ENCODE measurements around the gene CACNA1C. TPM values are rescaled to one million over a fixed set of nuclear protein-coding genes. Genes with fewer than 3 reads are reported as not detected.
"Not testable (repeated sequence)": the region's sequence is repeated elsewhere in the genome, so short reads cannot be mapped to it uniquely, and the experiment has no call there.

CACNA1C gene
- total RNA-seq, 1 donor from 2014 or later = 1.5 TPM

DNA sequence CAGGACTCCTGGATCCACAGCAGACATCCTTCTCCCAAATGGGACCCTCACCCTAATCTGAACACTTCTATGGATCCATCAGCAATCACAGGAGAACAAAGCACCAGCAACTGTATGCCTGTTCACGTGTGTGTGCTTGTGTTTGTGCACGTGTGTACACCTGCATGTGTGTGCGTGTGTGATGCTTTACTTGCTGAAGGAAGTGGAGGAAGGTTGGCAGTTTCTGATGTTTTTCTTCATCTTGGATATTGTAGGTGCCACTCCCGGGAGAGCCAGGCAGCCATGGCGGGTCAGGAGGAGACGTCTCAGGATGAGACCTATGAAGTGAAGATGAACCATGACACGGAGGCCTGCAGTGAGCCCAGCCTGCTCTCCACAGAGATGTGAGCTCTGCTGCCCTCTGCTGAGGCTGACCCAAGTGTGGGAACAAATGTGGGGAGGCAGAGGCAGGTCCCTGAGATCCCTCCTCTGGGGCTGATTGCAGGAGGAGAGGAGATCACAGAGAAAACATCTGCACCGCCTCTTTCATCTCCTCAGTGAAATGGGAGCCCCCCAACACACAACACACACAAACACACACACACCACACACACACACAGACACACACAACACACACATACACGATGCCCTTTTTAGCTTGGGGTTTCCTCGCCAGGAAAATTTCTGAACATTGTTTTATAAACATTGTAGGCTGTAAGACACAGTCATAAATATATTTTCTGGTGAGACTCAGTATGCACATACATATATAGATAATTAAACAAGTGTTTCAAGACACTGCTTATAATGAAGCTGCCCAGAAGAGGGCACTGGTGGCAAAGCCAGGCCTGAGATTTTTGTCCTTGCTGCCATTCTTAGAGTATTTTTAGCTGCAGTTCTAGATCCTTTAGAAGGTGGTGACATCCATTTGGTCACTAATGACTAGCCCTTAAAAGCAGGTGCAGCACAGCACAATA, 629.8 kb downstream of the CACNA1C start:
- peak; percentile 48 for DNase-seq

DNA sequence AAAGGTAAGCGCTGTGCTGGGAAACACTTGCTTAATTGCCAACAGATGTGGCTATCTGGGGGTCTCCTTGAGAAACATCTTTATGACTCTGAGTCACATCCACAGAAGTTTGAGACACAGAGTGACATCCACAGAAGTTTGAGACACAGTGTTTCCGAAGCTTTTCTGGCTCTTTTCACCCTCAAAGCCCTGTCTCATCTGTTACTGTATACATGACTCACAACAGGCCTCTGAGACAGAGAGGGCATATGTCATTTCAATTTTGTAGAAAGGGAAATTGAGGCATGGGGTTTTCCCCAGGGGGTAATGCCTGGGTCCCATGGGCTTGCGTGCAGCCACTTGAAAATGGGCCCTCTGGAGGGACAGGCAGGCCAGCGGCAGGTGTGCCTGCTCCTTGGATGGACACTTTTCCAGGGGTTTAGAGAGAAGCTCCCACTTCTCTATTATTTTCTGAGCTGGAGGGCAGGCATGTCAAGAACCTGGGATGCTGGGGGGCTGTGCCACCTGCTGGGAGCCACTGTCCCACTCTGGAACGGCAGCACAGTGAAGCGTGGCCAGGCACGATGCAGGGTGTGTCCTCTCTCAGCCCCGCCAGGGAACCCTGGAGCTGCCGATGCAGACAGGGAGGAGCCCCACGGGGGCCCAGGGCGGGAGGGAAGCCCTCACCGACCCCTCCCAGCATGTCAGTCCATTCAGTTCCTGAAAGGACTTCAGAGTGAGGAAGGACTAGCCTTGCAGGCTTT, 630.7 kb downstream of the CACNA1C start:
- DNase-seq = no peak

DNA sequence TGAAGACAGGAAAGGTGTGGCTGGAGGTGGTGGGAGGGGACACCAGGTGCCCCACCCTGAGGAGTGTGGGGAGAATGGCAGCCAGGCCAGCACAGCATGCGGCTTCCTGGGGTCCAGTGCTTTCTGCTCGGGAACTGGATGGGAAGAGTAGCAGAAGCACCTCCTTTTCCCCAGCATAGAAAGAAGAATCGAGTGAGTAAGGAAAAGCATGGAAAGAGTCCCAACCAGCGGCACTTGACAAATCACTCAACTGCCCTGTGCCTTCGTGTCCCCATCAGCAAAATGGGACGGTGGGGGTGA, 631.2 kb downstream of the CACNA1C start:
- DNase-seq = not testable (repeated sequence)

DNA sequence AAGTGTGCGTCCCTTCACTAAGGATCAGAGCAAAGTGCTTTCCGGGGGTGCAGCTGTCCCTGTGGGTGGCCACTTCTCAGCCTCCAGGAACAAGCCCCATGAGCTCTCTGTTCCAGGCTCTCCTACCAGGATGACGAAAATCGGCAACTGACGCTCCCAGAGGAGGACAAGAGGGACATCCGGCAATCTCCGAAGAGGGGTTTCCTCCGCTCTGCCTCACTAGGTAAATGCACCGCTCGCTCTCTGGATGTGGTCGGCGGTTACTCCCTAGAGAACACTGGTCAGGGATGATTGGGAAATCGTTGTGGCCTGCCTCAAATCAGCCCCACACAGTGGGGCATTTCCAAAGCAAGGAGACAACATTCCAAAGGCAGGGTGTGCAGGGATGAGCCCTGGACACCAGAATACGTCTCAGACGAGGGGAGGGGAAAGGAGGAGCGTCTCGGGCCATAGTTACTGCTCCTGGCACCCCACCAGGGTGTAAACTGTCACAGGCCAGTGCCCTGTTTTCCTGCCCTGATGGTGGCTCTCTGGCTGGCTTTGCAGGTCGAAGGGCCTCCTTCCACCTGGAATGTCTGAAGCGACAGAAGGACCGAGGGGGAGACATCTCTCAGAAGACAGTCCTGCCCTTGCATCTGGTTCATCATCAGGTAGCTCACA, 633.0 kb downstream of the CACNA1C start:
- not testable (repeated sequence) for DNase-seq

DNA sequence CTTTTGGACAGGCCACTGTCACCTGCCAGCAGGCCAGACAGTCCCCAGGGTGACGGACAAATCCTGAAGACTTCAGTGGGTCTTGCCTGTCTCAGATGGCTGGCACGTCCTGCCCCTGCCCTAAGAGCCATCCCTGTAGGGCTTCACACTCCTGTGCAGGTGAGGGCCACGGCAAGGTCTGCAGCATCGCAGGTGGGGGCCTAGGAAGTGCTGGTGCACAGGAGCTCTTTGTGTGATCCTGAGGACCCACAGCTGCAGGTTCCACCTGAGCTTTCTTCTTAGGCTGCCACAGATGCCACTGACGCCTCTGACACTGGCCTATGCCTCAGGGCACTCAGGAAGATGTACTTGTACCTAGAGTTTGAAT, 633.5 kb downstream of the CACNA1C start:
- no peak for DNase-seq

DNA sequence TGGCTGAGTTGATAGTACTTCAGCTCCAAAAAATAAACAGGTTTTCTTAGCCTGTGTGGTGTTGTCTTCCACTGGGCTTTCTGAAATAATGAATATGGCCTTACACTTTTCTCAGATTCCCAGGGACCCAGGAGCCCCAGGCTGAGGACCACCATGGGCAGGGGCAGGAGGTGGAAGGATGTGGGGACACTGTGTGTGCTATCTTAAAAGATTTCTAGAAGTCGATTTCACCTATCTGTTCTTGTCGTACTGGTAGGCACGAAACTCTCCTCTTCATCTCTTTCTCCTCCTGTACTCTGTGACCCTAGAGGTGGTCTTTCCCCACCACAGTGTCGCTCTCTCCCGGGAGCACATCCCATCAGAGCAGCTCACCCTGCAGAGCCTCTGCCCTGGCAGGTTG, 634.3 kb downstream of the CACNA1C start:
- DNase-seq = no peak

DNA sequence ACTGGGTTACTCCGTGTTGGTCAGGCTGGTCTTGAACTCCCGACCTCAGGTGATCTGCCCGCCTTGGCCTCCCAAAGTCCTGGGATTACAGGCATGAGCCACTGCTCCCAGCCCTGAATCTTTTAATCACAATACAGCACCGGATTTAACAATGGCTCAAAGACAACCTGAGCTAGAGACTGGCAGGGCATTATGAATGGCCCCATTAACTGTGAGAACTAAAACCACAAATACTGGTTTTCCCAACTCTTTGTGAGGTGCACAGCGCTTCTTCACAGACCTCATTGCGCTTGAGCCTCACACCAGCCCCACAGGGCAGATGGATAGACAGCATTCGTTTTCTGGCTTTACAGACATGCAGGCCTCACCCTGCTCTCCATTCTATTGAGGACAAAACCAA, 634.9 kb downstream of the CACNA1C start:
- DNase-seq = no peak

DNA sequence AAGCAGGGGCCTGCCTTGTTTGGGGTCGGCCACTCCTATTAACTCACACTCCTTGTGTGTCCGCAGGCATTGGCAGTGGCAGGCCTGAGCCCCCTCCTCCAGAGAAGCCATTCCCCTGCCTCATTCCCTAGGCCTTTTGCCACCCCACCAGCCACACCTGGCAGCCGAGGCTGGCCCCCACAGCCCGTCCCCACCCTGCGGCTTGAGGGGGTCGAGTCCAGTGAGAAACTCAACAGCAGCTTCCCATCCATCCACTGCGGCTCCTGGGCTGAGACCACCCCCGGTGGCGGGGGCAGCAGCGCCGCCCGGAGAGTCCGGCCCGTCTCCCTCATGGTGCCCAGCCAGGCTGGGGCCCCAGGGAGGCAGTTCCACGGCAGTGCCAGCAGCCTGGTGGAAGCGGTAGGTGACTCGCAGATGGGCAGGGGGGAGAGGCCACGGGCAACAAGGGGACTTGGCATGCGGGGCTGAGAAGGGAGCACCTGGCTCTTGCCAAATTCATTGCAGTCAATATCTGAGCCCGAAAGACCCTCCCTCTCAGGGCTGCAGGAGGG, 635.7 kb downstream of the CACNA1C start:
- DNase-seq = no peak

DNA sequence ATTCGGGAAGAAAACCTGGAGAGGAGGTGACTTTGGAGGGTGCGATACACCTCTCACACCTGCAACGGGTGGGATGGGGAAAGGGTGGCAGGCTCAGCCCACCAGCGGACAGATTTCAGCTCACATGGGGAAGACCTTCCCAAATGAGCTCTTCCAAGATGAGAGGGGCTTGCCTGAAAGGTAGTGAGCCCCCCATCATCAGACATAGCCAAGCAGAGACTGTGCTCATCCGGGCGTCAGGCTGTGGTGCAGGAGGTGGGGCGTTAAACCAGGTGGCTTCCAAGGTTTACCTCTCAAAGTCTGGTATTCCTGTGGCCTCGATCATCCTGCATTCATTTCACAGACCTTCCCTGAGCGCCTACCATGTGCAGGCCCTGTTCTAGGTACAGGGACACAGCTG, 636.6 kb downstream of the CACNA1C start:
- DNase-seq = no peak

DNA sequence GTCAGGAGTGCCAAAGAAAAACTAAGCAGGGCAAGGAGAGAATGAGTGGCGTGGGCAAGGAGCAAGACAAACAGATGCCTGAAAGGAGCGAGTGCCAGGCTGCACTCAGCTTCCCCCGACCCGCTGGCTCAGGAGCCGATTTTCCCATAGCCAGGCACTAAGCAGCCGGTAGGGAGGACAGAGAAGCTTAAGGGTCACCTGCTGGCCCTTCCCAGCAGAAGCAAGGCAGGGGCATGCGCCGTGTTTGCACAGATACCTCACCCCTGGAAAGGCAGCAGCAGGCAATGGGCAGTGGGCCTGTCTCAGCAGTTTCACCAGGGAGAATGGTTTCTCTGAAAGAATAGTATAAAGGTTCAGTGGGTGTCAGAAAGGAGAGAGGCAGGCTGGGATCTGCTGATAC, 637.1 kb downstream of the CACNA1C start:
- DNase-seq = no peak

DNA sequence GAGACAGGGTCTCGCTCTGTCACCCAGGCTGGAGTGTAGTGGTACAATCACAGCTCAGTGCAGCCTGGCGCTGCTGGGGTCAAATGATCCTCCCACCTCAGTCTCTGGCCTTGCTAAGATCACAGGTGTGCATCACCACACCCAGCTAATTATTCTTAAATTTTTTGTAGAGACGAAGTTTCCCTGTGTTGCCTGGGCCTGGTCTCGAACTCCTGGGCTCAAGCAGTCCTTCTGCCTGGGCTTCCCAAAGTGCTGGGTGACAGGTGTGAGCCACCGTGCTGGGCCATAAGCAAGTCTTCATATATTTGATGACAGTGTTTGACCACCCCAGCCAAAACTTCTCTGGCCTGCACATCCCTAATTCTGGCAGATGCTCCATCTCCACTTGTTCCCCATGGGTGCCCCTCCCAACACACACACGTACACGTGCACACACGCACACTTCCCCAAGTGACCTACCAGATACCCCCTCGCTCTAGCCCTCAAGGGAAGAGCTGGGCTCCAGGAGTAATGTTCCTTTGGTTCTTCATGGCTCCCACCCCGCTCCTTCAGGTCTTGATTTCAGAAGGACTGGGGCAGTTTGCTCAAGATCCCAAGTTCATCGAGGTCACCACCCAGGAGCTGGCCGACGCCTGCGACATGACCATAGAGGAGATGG, 637.7 kb downstream of the CACNA1C start:
- no peak for DNase-seq

DNA sequence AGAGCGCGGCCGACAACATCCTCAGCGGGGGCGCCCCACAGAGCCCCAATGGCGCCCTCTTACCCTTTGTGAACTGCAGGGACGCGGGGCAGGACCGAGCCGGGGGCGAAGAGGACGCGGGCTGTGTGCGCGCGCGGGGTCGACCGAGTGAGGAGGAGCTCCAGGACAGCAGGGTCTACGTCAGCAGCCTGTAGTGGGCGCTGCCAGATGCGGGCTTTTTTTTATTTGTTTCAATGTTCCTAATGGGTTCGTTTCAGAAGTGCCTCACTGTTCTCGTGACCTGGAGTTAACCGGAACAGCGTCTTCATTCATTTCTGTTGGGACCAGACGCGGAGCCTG, 638.2 kb downstream of the CACNA1C start:
- DNase-seq = peak; percentile 15

DNA sequence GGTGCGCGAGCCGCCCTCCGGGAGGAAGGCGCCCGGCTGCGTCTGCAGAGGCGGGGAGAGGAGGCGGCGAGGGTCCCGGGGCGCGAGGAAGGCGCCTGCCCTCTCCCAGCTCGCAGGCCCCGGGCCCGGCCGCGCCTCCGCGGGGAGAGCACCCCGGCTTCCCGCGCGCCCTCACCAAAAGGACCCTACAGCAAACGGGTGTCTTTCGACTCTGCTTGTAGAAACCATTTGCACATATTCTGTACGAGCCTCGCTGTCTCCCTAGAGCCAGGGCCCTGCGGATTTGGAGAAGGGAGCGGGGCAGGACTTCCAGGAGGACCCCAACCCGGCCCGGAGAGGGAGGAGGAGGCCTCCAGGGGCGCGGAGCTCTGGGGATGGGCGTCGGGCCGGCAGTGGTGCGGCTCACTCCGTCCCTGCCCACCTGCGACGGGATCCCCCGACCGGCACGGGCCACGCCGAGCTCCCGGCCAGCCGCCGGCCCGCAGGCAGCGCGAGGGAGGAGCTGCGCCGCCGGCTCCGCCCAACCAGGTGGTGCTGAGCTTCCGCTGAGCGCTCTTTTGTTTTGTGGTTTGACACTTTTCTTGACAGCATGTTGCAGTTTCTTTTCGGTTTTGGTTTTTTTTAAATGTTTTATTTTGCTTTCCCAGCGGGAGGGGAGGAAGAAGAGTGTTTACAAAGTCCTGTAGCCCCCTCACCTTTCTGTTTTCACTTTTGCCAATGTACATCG, 638.7 kb downstream of the CACNA1C start:
- peak; percentile 4 for DNase-seq

DNA sequence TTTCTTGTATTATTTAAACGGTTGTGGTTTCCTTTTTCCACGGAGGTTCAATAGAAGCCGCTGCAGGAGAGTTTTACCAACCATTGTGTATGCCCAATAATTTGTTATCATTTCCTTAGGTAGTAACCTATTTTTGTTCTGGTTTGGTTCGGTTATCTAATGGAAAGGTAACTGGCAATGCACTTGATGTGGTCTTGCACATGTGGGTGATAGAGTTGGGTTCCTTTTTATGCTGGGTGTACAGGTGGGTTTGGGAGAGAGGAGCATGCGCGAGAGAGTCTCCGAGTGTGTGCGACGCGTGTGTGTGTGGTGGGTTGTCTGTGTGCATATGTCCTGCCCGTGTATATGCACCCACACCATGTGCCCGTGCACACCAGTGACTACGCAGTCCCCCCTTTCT, 639.3 kb downstream of the CACNA1C start:
- no peak for DNase-seq

DNA sequence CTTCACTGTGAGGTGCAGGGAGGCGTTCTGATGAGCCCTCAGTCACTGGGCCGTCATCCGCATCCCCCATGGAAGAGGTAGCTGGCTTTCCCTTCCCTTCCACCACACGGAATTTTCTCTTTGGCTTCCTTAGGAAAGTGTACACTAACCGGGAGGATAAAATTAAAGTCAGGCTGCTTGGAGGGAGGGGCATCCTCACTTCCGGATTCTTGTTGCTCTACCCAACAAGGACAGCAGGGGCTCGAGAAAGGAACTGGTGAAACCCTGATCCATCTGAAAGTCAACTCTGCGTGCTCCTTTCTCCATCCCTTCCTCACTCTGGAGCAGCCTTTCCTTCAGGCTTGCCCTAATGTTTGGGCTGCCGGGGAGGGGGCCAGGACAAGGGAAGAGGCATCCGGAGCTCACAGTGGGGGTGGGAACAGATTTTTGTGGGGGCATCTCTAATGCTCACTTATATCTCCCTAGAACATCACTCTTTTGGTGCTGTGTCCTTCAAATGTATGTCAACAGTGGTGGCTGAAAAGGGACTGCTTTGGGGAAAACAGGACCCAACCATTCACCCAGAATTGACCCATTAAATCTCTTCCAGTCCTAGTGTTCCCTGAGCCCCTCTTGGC, 640.6 kb downstream of the CACNA1C start:
- DNase-seq = no peak

DNA sequence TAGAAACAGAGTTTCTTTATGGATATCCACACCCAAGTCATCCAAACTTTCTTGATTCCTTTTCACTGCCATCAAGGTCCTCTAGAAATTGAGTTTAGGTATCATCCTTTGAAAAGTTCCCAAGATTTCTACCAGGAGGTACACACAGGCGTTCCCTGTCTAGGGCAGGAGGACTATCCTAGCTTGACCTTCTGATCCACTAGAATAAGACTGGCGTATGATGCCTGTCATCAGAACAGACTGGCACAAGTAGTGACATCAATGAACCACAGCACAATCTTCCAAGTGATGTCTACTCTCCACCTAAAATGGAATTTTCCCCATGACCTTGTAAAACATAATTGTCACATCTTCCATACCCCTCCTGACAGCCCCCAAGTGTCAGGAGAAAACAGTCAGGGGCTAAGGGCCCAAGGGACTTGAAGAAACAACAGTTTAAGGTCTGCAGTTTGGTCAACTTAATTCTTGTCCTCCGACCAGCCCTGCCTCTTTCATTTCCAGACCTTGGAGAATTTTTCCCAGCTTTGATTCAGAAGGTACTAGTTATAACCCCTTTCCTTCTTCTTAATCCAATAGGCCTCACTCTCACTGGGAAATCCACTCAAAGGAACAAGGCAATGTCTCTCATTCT, 641.3 kb downstream of the CACNA1C start:
- DNase-seq = no peak

DNA sequence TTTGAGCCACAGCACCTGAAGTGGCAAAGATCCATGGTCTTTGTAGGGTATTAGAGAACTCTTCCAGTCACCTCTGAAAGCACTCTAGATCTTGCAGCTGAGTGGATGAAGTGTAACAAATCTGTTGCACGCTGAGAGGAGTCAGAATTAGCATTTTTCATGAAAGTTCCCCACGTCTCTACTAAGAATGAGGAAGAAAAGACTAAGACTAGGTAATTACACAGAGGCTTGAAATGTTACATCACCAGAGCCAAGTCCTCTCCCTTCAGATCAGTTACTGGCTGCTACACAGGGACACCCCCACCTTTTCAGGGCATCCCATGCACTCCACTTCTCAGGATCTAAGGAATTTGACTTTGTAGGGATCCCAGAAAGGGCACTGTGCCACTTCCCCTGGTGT, 643.3 kb downstream of the CACNA1C start:
- DNase-seq = no peak

DNA sequence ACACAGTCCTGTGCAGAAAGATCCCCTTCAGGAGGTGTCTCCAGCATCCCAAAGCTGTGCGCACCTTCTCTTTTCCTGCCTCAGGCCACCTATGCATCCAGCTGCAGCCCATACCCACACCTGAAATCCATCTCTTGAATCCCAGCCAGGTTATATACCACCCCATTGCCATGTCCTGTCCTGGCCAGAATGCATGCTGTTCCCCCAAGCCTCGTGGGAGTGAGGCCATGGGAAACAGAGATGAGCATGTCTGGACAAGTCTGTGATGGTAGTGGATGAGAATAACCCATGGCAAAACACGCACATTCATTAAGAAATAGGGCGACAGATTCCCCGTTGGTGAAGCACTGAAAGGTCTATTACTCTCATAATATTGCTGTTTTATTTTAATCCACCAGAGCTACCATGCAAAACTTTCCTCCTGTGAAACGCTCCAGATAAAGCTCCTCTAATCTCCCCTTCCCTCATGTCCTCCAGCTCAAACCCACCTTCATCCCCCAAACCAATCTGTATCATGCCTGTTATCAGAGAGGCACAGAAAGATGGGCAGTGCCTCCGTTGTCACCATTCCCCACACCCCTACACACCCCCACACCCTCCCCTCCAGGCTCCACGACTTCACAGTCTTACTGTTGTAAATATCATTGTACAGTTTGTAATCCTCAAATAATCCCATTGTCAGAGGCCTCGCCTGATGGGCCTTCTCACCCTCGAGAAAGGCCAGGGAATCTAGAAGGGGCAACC, 644.4 kb downstream of the CACNA1C start:
- DNase-seq = no peak

DNA sequence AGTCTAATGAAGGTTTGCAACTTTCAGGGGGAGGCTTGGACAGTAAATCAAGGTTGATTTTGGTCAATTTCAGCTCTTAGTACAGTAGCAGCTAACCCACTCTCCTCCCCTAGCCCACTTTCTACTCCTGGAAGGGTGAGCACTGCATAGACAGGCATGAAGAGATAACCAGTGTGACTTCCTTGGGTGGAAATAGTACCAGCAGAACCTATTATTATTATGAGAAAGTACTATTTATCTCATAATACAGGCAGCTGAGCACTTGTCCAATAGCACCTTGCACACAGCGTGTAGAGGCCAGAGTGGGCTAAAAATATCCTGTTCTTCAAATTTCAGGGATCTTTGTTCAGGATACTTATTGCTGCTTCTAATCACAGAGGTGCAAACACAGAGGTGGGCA, 645.8 kb downstream of the CACNA1C start:
- no peak for DNase-seq

DNA sequence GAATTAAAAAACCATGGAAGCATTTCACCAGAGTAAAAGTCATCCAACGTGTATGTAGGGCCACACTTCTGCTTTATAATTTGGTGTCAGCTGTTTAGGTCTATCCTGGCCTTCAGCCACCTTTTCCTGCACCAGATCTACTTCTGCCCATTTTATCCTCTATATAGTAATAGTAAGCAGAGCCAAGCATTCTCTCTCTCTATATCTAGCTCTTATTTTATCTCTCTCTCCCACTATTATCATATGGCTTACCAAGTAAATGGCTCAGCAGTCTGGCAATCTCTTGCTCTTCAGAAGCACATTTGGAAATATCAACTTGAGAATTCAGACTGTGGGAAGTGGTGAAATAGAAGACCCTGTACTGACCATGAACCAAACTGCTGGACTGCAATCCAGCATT, 657.9 kb downstream of the CACNA1C start:
- DNase-seq = no peak

DNA sequence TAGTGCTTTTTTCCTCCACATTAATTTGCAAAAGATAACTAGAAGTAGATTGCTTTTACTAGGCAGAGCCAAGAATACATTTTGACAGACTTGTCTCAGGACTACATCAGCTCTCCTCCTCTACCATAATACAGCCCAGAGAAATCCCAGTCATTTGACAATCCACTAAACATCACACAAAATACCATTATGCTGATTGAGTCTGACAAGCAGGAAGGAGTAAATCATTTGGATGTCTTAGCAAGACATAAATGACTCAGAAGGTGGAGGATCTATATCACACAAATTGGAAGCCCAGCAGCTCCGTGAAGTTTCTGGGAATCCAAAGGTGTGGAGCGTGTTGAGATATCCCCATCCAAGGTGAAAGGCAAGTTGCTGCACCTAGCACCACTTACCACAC, 666.6 kb downstream of the CACNA1C start:
- no peak for DNase-seq
